Left ventricle myocardium inferior (tissue), 1 donor: ENCODE measurements around the gene FGD5. TPM values are rescaled to one million over a fixed set of nuclear protein-coding genes. Genes with fewer than 3 reads are reported as not detected.

Experiments
- DNase-seq: peaks from one replicate; pipeline ENCODE4 v3.0.0-alpha.2; 2020
- H3K27ac ChIP-seq: fragments of 200-600 bp; replicated peaks from 2 replicates; pipeline ENCODE4 v1.8.0; 2021
- H3K27me3 ChIP-seq: fragments of 200-600 bp; 2 replicates; pipeline ENCODE4 v1.8.0; 2021; ENCODE audit warnings: low read depth
- H3K36me3 ChIP-seq: fragments of 200-600 bp; 2 replicates; pipeline ENCODE4 v1.8.0; 2021
- H3K4me1 ChIP-seq: fragments of 200-600 bp; 2 replicates; pipeline ENCODE4 v1.8.0; 2021
- H3K4me3 ChIP-seq: fragments of 200-600 bp; 2 replicates; pipeline ENCODE4 v1.8.0; 2021; ENCODE audit warnings: mild to moderate bottlenecking, moderate library complexity
- H3K9me3 ChIP-seq: fragments of 200-600 bp; replicated peaks from 2 replicates; pipeline ENCODE4 v1.8.0; 2021
- intact Hi-C: fragments of 100-400 bp; cut with micrococcal nuclease; formaldehyde crosslinking; loops from one replicate; pipeline ENCODE4 v1.11.0; 2022
- total RNA-seq: library from RNA; stranded (reverse); fragmentation: NEBNext Ultra II Directional; extraction: Animal tissue kit (Norgen Biotek cat#: 25700); gene quantifications from one replicate; pipeline ENCODE4 v1.2.1, GENCODE V29; 2021
- TF ChIP-seq, protein P1 (sequence below): fragments of 200-600 bp; IDR thresholded peaks from 2 replicates; pipeline ENCODE4 v1.8.0; 2021; ENCODE audit warnings: antibody characterized with exemption, mild to moderate bottlenecking, borderline replicate concordance
- donor health status: DM: no; HTN: yes; CAD: no; lungs with severe emphysema.

FGD5 gene
- total RNA-seq, 1 donor from 2014 or later, result 13.9 TPM

DNA sequence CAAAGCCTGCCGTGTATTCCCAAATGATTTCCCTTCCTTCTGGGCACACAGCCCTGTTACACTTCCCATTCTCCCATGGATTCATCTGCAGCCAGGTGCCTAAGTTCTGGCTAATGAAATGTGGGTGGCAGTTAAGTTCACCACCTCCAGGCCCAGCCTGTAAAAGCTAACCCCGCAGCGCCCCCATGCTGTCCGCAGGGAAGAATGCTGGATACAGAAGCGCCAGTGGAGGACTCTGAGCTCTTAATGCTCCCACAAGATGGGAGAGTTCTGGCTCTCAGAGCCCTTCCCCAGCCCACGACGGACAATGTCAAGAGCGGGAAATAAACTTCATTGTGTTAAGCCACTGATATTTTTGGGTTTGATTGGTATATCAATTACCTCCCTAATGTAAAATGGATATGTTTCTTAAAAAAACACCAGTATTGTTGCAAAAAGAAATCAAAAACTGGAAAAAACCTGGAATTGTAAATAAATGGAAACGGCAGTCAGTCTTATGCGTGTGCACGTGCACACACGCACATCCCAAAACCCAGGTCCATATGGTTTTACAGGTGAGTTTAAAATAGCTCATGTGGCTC is 37.7 kb upstream of the FGD5 start:
- no peaks in the 10 kb centered on the region for H3K36me3 ChIP-seq

DNA sequence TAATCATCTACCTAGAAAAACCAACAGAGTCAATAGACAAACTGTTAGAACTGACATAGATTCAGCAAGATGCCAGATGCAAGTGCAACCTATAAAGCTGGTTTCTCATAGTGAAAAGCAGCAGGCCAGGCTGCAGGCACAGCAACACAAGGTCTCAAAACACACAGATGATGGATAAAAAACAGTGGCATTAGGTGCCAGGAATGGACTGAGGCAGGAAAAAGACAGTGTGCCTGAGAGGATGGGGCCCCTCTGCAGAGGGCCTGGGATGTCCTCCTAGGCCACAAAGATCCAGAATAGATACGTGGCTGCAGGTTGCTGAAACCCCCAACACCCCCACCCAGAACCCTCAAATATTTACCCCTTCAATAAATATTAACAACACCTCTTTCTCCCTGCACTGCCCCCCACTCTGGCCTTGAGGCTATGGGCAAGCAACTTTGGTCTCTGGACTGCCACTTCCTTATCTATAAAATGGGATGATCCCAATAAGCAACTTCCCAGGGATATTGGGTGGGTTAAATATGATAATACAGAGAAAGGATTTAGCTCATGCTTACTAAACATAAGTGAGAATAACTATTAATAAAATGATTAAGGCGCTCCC is 35.2 kb upstream of the FGD5 start:
- H3K36me3 ChIP-seq, result no peaks in the 10 kb centered on the region
- peaks cover 41% of the 10 kb centered on the region for H3K27me3 ChIP-seq
- intact Hi-C loops, result loop anchor here (10.0 kb wide), 1 partner anchor 109 kb away; the partner anchor contains the start of gene C3orf20
- no peak overlapping the region for H3K27ac ChIP-seq
- H3K4me3 ChIP-seq, result no peak overlapping the region
- DNase-seq, result no peak
- TF ChIP-seq, protein P1, sequence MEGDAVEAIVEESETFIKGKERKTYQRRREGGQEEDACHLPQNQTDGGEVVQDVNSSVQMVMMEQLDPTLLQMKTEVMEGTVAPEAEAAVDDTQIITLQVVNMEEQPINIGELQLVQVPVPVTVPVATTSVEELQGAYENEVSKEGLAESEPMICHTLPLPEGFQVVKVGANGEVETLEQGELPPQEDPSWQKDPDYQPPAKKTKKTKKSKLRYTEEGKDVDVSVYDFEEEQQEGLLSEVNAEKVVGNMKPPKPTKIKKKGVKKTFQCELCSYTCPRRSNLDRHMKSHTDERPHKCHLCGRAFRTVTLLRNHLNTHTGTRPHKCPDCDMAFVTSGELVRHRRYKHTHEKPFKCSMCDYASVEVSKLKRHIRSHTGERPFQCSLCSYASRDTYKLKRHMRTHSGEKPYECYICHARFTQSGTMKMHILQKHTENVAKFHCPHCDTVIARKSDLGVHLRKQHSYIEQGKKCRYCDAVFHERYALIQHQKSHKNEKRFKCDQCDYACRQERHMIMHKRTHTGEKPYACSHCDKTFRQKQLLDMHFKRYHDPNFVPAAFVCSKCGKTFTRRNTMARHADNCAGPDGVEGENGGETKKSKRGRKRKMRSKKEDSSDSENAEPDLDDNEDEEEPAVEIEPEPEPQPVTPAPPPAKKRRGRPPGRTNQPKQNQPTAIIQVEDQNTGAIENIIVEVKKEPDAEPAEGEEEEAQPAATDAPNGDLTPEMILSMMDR, result no peak
- H3K4me1 ChIP-seq, result peaks cover 18% of the 10 kb centered on the region
- peaks cover 13% of the 10 kb centered on the region for H3K9me3 ChIP-seq

More for the DNA sequence above, 37.7 kb upstream of the FGD5 start:
- TF ChIP-seq, protein P1, result peak; percentile 73
- H3K4me3 ChIP-seq, result no peak overlapping the region
- H3K27me3 ChIP-seq, result peaks cover 22% of the 10 kb centered on the region
- peak; percentile 64 for DNase-seq
- peaks cover 18% of the 10 kb centered on the region for H3K4me1 ChIP-seq
- intact Hi-C loops, result loop anchor here (10.0 kb wide), 1 partner anchor 106 kb away; the partner anchor contains the start of gene C3orf20
- H3K27ac ChIP-seq, result no peak overlapping the region
- H3K9me3 ChIP-seq, result peaks cover 23% of the 10 kb centered on the region

DNA sequence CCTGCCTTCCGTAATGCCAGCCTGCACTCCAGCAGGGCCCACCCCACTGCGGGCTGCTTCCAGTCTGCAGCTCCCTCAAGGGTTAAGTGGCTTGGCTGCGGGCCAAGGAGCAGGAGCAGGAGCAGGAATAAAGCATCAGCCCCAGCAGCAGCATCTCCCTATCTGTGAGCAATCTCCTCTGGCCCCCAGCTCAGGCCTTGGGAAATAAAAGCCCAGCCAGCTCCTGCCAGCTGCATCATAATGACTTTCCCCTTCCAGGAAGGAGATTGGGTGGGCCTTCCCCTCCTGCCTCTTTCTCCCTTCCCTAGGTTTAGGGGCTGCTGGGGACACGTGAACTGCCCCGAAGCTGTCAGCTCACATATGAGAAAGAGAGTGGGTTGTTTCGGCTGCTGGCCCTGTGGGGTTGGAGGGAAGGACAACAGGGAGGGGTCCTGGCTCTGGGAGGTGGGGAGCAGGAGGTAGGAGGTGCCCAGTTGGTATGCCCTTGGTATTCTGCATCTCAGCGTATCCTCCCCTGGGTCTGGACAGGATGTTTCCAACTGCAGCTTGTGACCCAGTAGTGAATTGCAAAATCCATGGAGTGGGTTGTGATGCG is 34.6 kb upstream of the FGD5 start:
- H3K9me3 ChIP-seq, result peaks cover 7% of the 10 kb centered on the region
- H3K27me3 ChIP-seq, result peaks cover 47% of the 10 kb centered on the region
- intact Hi-C loops, result loop anchor here (10.0 kb wide), 1 partner anchor 109 kb away; the partner anchor contains the start of gene C3orf20
- no peaks in the 10 kb centered on the region for H3K36me3 ChIP-seq
- TF ChIP-seq, protein P1, result no peak
- no peak overlapping the region for H3K4me3 ChIP-seq
- peaks cover 18% of the 10 kb centered on the region for H3K4me1 ChIP-seq
- DNase-seq, result no peak
- no peak overlapping the region for H3K27ac ChIP-seq

DNA sequence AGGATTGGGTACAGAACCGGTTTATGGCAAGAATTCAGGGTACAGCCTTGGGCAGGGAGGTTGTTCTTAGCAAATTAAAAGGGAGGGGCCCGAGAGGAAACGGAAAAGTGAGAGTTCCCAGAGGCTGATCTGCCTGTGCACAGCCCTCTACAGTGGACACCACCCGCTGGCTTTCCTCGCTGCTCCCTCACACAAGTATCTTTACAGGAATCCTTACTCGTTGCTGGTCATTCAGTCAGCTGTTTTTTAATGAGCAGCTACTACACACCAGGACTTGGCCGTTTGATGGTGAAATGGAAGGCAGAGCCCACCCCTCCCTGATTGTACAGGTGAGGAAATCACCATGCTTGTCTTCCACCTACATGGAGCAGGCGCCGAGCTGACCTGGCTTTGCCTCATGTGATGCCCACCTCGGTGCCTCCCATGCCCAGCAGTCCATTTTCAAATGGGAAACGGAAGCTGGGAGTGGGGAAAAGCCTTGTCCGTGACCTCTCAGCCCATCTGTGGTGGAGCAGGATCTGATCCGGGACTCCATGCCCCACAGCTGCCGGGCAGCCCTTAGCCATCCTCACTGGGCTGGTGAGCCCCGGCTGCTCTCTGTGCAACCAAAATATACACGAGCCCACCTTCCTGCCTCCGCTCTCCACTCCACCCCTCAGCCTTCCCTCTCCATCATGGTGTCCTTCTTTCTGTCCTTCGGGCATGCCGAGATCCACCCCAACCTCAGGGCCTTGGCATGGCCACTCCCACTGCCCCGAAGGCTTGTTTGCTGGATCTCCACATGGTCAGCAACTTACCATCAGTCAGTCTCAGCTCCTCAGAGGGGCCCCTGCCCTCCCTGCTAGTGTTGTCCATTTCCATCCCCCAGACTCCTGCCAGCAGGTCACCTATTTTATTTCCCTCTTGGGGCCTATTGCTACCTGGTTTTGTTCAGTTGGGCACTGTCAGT is 33.3 kb upstream of the FGD5 start:
- intact Hi-C loops, result loop anchor here (10.0 kb wide), 1 partner anchor 111 kb away; the partner anchor contains the start of gene C3orf20
- Histone ChIP-seq H3K4me1 (peaks cover 18% of the 10 kb centered on the region), H3K27me3 (peaks cover 58% of the 10 kb centered on the region), H3K9me3 (no peaks in the 10 kb centered on the region), H3K4me3 (no peak overlapping the region), H3K27ac (no peak overlapping the region), H3K36me3 (no peaks in the 10 kb centered on the region)
- TF ChIP-seq, protein P1, result no peak
- no peak for DNase-seq

DNA sequence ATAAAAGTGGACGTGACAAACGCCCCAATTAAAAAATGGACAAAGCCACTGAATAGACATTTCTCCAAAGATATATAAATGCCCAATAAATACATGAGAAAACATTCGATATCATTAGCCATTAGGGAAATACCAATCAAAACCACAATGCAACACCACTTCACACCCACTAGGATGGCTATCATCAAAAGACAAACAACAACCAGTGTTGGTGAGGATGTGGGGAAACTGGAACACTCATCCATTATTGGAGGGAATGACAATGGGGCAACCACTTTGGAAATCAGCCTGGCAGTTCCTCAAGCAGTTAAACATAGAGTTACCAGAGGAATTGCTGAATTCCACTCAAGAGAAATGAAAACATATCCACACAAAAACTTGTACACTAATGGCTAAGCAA is 32.4 kb upstream of the FGD5 start:
- Histone ChIP-seq H3K27me3 (peaks cover 67% of the 10 kb centered on the region), H3K9me3 (no peaks in the 10 kb centered on the region), H3K4me3 (no peak overlapping the region), H3K4me1 (peaks cover 22% of the 10 kb centered on the region), H3K27ac (no peak overlapping the region), H3K36me3 (no peaks in the 10 kb centered on the region)
- intact Hi-C loops, result loop anchor here (10.0 kb wide), 1 partner anchor 112 kb away; the partner anchor contains the start of gene C3orf20
- DNase-seq, result no peak
- TF ChIP-seq, protein P1, result no peak
